Measurements from ENCODE around the gene FAM98B. TPM values are rescaled to one million over a fixed set of nuclear protein-coding genes. Genes with fewer than 3 reads are reported as not detected.

Gene FAM98B
- total RNA-seq, 2 experiments from 2014 or later = 20.1 to 20.4 TPM

GRCh38 chr15:38461066-38461833 lies 7.3 kb downstream of the FAM98B start:
- intact Hi-C loops (cut with DNase I, micrococcal nuclease) = no loop called here
- DNase-seq (no peak), ATAC-seq (ENCODE audit: poor library complexity) (no peak)
- H3K4me1 ChIP-seq (ENCODE audit: insufficient read depth, low read length) = peaks cover 12% of the 10 kb centered on the region
- H3K27ac ChIP-seq (ENCODE audit: low read depth in 1 of 2, low read length in 2 of 2) = no peak overlapping the region
- H3K9me3 Mint-ChIP-seq = no peaks in the 10 kb centered on the region
- H3K4me1 Mint-ChIP-seq (ENCODE audit: low read depth) = peaks cover 51% of the 10 kb centered on the region
- H3K36me3 Mint-ChIP-seq (ENCODE audit: low read depth) = peaks cover 3% of the 10 kb centered on the region
- ChIA-PET CTCF (interaction anchor here (1.1 to 1.2 kb wide), 2 partner anchors 103 to 229 kb away, joined by 3 read pairs; no protein-coding TSS in a partner anchor), POLR2A (interaction anchor here (0.8 kb wide), 1 partner anchor 227 kb away, joined by 3 read pairs; no protein-coding TSS in a partner anchor)
- H3K4me3 Mint-ChIP-seq = no peak overlapping the region
- H3K27me3 Mint-ChIP-seq = no peaks in the 10 kb centered on the region
- H3K9me3 ChIP-seq (ENCODE audit: control insufficient read depth in 1 of 2, insufficient read depth in 1 of 2, low read length in 2 of 2) = no peaks in the 10 kb centered on the region
- no peak overlapping the region for H3K4me3 ChIP-seq (ENCODE audit: low read length)
- H3K27ac Mint-ChIP-seq = no peak overlapping the region
- peaks cover 15% of the 10 kb centered on the region for H3K36me3 ChIP-seq (ENCODE audit: insufficient read depth, low read length)
- no peaks in the 10 kb centered on the region for H3K27me3 ChIP-seq (ENCODE audit: control insufficient read depth in 1 of 2, insufficient read depth in 2 of 2, low read length in 2 of 2)
- TF ChIP-seq CTCF (IDR thresholded peaks at IDR 0.05) = no peak

DNA sequence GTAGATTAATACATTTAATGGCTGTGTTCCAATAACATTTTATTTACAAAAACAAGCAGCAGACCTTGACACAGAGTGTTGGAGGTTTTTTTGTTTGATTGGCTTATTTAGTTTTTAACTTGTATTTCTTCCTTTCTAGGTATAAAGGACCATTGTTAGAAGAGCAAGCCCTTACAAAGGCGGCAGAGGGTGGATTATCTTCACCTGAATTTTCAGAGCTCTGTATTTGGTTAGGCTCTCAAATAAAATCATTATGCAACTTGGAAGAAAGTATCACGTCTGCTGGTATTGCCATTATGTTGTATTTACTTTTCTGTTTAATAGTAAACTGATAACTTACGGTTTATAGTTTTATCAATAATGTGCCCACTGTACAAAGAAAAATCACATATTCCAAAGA lies 10.0 kb downstream of the FAM98B start:
- peaks cover 10% of the 10 kb centered on the region for H3K4me1 ChIP-seq (ENCODE audit: insufficient read depth, low read length)
- Mint-ChIP-seq H3K27me3 (no peaks in the 10 kb centered on the region), H3K4me1 (ENCODE audit: low read depth) (peaks cover 37% of the 10 kb centered on the region), H3K27ac (no peak overlapping the region), H3K4me3 (no peak overlapping the region), H3K9me3 (no peaks in the 10 kb centered on the region), H3K36me3 (ENCODE audit: low read depth) (peaks cover 17% of the 10 kb centered on the region)
- H3K9me3 ChIP-seq (ENCODE audit: control insufficient read depth in 1 of 2, insufficient read depth in 1 of 2, low read length in 2 of 2) = no peaks in the 10 kb centered on the region
- intact Hi-C loops (cut with DNase I, micrococcal nuclease) = no loop called here
- H3K4me3 ChIP-seq (ENCODE audit: low read length) = no peak overlapping the region
- H3K27me3 ChIP-seq (ENCODE audit: control insufficient read depth in 1 of 2, insufficient read depth in 2 of 2, low read length in 2 of 2) = no peaks in the 10 kb centered on the region
- no peak overlapping the region for H3K27ac ChIP-seq (ENCODE audit: low read depth in 1 of 2, low read length in 2 of 2)
- ATAC-seq (ENCODE audit: poor library complexity) = no peak
- ChIA-PET POLR2A (interaction anchor here (2.4 kb wide), 1 partner anchor 9 kb away, joined by 16 read pairs; the partner anchor contains the start of gene FAM98B), CTCF (interaction anchor here (1.3 to 1.7 kb wide), 4 partner anchors 10 to 244 kb away, joined by 3 to 6 read pairs (median 4); partner anchors contain the start of genes FAM98B and RASGRP1)
- no peak for TF ChIP-seq CTCF (IDR thresholded peaks at IDR 0.05)
- no peak for DNase-seq
- H3K36me3 ChIP-seq (ENCODE audit: insufficient read depth, low read length) = peaks cover 19% of the 10 kb centered on the region

GRCh38 chr15:38464675-38465074 lies 10.7 kb downstream of the FAM98B start:
- Histone ChIP-seq H3K4me3 (ENCODE audit: low read length) (no peak overlapping the region), H3K4me1 (ENCODE audit: insufficient read depth, low read length) (peaks cover 2% of the 10 kb centered on the region), H3K27ac (ENCODE audit: low read depth in 1 of 2, low read length in 2 of 2) (no peak overlapping the region), H3K36me3 (ENCODE audit: insufficient read depth, low read length) (peaks cover 11% of the 10 kb centered on the region), H3K9me3 (ENCODE audit: control insufficient read depth in 1 of 2, insufficient read depth in 1 of 2, low read length in 2 of 2) (no peaks in the 10 kb centered on the region), H3K27me3 (ENCODE audit: control insufficient read depth in 1 of 2, insufficient read depth in 2 of 2, low read length in 2 of 2) (no peaks in the 10 kb centered on the region)
- TF ChIP-seq CTCF (IDR thresholded peaks at IDR 0.05) = no peak
- peaks cover 24% of the 10 kb centered on the region for H3K36me3 Mint-ChIP-seq (ENCODE audit: low read depth)
- intact Hi-C loops (cut with DNase I, micrococcal nuclease) = no loop called here
- no peak overlapping the region for H3K27ac Mint-ChIP-seq
- ChIA-PET POLR2A (interaction anchor here (2.4 kb wide), 1 partner anchor 10 kb away, joined by 16 read pairs; the partner anchor contains the start of gene FAM98B), CTCF (interaction anchor here (1.5 to 1.7 kb wide), 4 partner anchors 10 to 234 kb away, joined by 3 to 6 read pairs (median 4); partner anchors contain the start of genes FAM98B and RASGRP1)
- ATAC-seq (ENCODE audit: poor library complexity) (no peak), DNase-seq (no peak)
- no peaks in the 10 kb centered on the region for H3K9me3 Mint-ChIP-seq
- no peaks in the 10 kb centered on the region for H3K27me3 Mint-ChIP-seq
- peaks cover 31% of the 10 kb centered on the region for H3K4me1 Mint-ChIP-seq (ENCODE audit: low read depth)
- no peak overlapping the region for H3K4me3 Mint-ChIP-seq

Measured in CD4-positive, alpha-beta T cell (primary cell).